Measurements from ENCODE around the gene NKX3-2. TPM values are rescaled to one million over a fixed set of nuclear protein-coding genes. Genes with fewer than 3 reads are reported as not detected.

Gene NKX3-2
- total RNA-seq, 1 donor from 2014 or later, result 4.5 TPM

GRCh38 chr4:13526658-13527057, 17.6 kb downstream of the NKX3-2 start:
- no peak overlapping the region for H3K27ac Mint-ChIP-seq (ENCODE audit: unreplicated experiment)
- no peak for DNase-seq (ENCODE audit: low spot score)
- no peaks in the 10 kb centered on the region for H3K9me3 Mint-ChIP-seq (ENCODE audit: unreplicated experiment)
- H3K27me3 Mint-ChIP-seq (ENCODE audit: unreplicated experiment), result no peaks in the 10 kb centered on the region
- H3K4me3 Mint-ChIP-seq (ENCODE audit: unreplicated experiment), result no peak overlapping the region
- peaks cover 3% of the 10 kb centered on the region for H3K36me3 Mint-ChIP-seq (ENCODE audit: low read depth, unreplicated experiment)
- peaks cover 19% of the 10 kb centered on the region for H3K4me1 Mint-ChIP-seq (ENCODE audit: unreplicated experiment)
- TF ChIP-seq, protein P1, sequence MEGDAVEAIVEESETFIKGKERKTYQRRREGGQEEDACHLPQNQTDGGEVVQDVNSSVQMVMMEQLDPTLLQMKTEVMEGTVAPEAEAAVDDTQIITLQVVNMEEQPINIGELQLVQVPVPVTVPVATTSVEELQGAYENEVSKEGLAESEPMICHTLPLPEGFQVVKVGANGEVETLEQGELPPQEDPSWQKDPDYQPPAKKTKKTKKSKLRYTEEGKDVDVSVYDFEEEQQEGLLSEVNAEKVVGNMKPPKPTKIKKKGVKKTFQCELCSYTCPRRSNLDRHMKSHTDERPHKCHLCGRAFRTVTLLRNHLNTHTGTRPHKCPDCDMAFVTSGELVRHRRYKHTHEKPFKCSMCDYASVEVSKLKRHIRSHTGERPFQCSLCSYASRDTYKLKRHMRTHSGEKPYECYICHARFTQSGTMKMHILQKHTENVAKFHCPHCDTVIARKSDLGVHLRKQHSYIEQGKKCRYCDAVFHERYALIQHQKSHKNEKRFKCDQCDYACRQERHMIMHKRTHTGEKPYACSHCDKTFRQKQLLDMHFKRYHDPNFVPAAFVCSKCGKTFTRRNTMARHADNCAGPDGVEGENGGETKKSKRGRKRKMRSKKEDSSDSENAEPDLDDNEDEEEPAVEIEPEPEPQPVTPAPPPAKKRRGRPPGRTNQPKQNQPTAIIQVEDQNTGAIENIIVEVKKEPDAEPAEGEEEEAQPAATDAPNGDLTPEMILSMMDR (IDR thresholded peaks at IDR 0.05; ENCODE audit: unreplicated experiment), result no peak

GRCh38 chr4:13525606-13526281, 18.6 kb downstream of the NKX3-2 start:
- TF ChIP-seq, protein P1 (IDR thresholded peaks at IDR 0.05; ENCODE audit: unreplicated experiment), result no peak
- peak overlapping the region; percentile 56 for H3K4me3 Mint-ChIP-seq (ENCODE audit: unreplicated experiment)
- H3K4me1 Mint-ChIP-seq (ENCODE audit: unreplicated experiment), result peaks cover 10% of the 10 kb centered on the region
- H3K27ac Mint-ChIP-seq (ENCODE audit: unreplicated experiment), result peak overlapping the region; percentile 31
- peaks cover 3% of the 10 kb centered on the region for H3K36me3 Mint-ChIP-seq (ENCODE audit: low read depth, unreplicated experiment)
- no peaks in the 10 kb centered on the region for H3K27me3 Mint-ChIP-seq (ENCODE audit: unreplicated experiment)
- no peaks in the 10 kb centered on the region for H3K9me3 Mint-ChIP-seq (ENCODE audit: unreplicated experiment)
- no peak for DNase-seq (ENCODE audit: low spot score)

DNA sequence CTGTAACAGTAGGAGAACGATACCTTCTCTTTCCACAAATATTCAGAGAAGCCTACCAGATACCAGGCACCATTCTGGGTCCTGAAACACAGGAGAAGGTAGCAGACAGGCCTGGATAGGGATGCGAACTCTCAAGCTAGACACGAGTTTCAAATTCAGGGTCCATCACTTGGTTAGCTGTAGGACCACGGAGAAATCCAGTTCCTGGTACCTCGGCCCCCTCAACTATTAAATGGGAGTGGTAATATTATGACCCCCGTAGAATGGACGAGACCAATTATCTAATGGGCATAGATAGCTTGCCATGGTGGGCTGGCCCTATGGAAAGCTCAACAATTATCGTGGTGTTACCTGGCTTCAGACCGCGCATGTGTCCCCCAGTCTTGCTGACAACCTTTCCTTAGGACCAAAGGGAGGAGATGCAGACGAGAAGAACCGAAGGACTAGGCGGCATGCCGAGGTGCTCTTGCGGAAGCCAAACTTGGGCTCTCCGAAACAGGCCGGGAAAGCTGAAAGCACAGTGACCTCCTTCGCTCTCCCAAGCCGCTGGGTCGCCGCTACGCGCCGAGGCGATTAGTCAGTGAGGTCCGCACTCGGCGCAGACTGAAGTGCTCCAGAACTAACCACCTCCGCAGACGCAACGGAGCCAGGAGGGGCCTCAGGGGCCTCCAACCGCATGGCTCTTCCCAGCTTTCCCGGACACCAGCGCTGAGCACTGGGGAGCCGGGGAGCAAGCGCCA, 19.6 kb downstream of the NKX3-2 start:
- Mint-ChIP-seq H3K4me3 (ENCODE audit: unreplicated experiment) (no peak overlapping the region), H3K27me3 (ENCODE audit: unreplicated experiment) (no peaks in the 10 kb centered on the region), H3K27ac (ENCODE audit: unreplicated experiment) (no peak overlapping the region), H3K9me3 (ENCODE audit: unreplicated experiment) (no peaks in the 10 kb centered on the region), H3K36me3 (ENCODE audit: low read depth, unreplicated experiment) (peaks cover 3% of the 10 kb centered on the region), H3K4me1 (ENCODE audit: unreplicated experiment) (peaks cover 9% of the 10 kb centered on the region)
- TF ChIP-seq, protein P1 (IDR thresholded peaks at IDR 0.05; ENCODE audit: unreplicated experiment), result no peak
- no peak for DNase-seq (ENCODE audit: low spot score)

- Mint-ChIP-seq H3K27me3 (ENCODE audit: unreplicated experiment) (no peaks in the 10 kb centered on the region), H3K4me1 (ENCODE audit: unreplicated experiment) (peaks cover 9% of the 10 kb centered on the region), H3K27ac (ENCODE audit: unreplicated experiment) (no peak overlapping the region), H3K36me3 (ENCODE audit: low read depth, unreplicated experiment) (peaks cover 3% of the 10 kb centered on the region), H3K4me3 (ENCODE audit: unreplicated experiment) (no peak overlapping the region), H3K9me3 (ENCODE audit: unreplicated experiment) (no peaks in the 10 kb centered on the region)
- no peak for DNase-seq (ENCODE audit: low spot score)
- TF ChIP-seq, protein P1 (IDR thresholded peaks at IDR 0.05; ENCODE audit: unreplicated experiment), result no peak
Measured at GRCh38 chr4:13523591-13524503, 20.5 kb downstream of the NKX3-2 start.

All from endothelial cell (in vitro differentiated cells).